Nephron progenitor cell (in vitro differentiated cells): Measurements from ENCODE around the gene BMPER.

Experiments used
- DNase-seq: peaks from one replicate; pipeline ENCODE4 v3.0.0; 2021
- H3K27ac Mint-ChIP-seq: 2 replicates; pipeline ENCODE4 v1.8.0; 2021; ENCODE audit warnings: mild to moderate bottlenecking, moderate library complexity, mixed read lengths
- H3K27me3 Mint-ChIP-seq: 2 replicates; pipeline ENCODE4 v1.8.0; 2021; ENCODE audit warnings: mild to moderate bottlenecking, low read depth, mixed read lengths; ENCODE audit not compliant: poor library complexity
- H3K36me3 Mint-ChIP-seq: 2 replicates; pipeline ENCODE4 v1.8.0; 2021; ENCODE audit warnings: low read depth, mixed read lengths
- H3K4me1 Mint-ChIP-seq: 2 replicates; pipeline ENCODE4 v1.8.0; 2021; ENCODE audit warnings: mixed read lengths
- H3K4me3 Mint-ChIP-seq: 2 replicates; pipeline ENCODE4 v1.8.0; 2021; ENCODE audit warnings: mild to moderate bottlenecking, moderate library complexity, mixed read lengths
- H3K9me3 Mint-ChIP-seq: 2 replicates; pipeline ENCODE4 v1.8.0; 2021; ENCODE audit warnings: mild to moderate bottlenecking, moderate library complexity, mixed read lengths
- TF ChIP-seq, protein P1 (sequence below): fragments of 200-600 bp; sonication (generic); IDR thresholded peaks from 2 replicates; pipeline ENCODE4 v1.5.0; 2021; ENCODE audit warnings: antibody characterized with exemption

BMPER gene

DNA sequence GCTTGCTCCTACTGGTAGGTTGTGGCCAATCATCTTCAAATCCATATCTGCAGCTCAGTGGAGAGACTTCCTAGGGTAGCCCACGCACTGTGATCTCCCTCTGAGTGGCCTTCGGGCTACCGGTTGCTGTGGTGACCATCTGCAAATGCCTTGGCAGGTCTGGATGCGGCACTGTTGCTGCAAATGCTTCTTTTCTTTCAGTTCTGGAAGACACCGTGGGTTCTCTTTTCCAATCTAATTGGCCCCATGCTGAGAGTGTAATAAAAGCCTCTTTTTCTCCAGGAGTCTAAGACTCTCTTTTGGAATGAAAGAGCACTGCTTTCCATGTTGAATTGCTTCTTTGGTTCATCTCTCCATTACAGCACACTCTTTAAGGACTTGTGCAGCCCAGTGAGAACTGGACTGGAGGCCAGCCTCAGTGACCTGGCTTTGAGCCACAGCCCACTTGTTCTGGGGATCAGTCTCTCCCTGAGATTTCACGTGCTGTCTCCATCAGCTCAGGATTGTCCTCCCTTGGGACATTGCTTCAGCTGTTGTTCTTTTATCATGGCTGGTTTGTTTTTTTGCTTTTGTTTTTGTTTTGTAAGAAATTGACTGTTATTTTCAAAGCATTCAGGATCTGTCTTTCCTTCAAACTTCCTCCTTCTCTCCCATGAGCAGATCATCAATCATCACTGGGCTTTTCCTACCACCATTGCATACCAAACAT, 286.6 kb downstream of the BMPER start:
- DNase-seq = no peak
- Mint-ChIP-seq H3K4me1 (peaks cover 38% of the 10 kb centered on the region), H3K27me3 (no peaks in the 10 kb centered on the region), H3K4me3 (no peak overlapping the region), H3K27ac (no peak overlapping the region), H3K9me3 (no peaks in the 10 kb centered on the region), H3K36me3 (no peaks in the 10 kb centered on the region)
- TF ChIP-seq, protein P1, sequence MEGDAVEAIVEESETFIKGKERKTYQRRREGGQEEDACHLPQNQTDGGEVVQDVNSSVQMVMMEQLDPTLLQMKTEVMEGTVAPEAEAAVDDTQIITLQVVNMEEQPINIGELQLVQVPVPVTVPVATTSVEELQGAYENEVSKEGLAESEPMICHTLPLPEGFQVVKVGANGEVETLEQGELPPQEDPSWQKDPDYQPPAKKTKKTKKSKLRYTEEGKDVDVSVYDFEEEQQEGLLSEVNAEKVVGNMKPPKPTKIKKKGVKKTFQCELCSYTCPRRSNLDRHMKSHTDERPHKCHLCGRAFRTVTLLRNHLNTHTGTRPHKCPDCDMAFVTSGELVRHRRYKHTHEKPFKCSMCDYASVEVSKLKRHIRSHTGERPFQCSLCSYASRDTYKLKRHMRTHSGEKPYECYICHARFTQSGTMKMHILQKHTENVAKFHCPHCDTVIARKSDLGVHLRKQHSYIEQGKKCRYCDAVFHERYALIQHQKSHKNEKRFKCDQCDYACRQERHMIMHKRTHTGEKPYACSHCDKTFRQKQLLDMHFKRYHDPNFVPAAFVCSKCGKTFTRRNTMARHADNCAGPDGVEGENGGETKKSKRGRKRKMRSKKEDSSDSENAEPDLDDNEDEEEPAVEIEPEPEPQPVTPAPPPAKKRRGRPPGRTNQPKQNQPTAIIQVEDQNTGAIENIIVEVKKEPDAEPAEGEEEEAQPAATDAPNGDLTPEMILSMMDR = no peak

DNA sequence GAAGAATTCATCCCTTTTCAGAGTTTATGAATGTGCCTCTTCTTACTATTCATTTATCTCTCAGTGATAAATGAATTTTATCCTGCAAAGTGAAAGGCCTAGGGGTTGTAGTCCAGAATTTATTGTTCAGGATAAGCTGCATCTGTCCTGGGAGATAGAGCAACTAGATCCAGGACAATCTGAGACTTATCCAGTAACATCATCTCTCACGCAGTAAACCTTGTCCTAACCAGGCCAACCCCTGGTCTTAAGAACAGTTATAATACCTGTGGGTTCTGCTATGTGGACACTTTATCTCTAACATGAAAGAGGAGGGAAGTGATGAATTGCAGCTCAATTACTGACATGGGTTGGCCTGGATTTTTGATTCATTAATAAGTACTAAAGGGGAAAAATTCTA, 287.6 kb downstream of the BMPER start:
- no peaks in the 10 kb centered on the region for H3K36me3 Mint-ChIP-seq
- H3K27ac Mint-ChIP-seq = no peak overlapping the region
- peaks cover 38% of the 10 kb centered on the region for H3K4me1 Mint-ChIP-seq
- TF ChIP-seq, protein P1 = no peak
- no peaks in the 10 kb centered on the region for H3K27me3 Mint-ChIP-seq
- DNase-seq = no peak
- no peaks in the 10 kb centered on the region for H3K9me3 Mint-ChIP-seq
- no peak overlapping the region for H3K4me3 Mint-ChIP-seq

DNA sequence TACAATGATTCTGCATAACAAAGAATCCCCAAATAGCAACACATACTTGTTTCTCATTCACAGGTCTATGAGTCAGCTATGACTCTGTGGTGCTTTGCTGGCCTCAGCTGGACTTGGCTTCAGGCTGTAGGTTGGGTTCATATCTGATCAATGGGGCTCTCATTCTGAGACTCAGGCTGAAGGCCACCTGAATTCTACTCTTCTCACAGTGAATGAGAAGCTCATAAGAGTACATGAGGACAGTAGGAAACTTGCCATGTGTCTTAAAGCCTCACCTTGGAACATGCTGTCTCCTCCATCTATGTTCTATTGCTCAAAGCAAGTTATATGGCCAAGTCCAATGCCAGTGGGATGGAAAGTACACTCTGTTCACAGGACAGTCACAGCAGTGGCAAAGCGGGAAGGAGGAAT, 292.9 kb downstream of the BMPER start:
- Mint-ChIP-seq H3K4me3 (no peak overlapping the region), H3K36me3 (no peaks in the 10 kb centered on the region)

More for the DNA sequence above, 292.9 kb downstream of the BMPER start:
- Mint-ChIP-seq H3K4me1 (peaks cover 12% of the 10 kb centered on the region), H3K27ac (no peak overlapping the region), H3K9me3 (peaks cover 8% of the 10 kb centered on the region), H3K27me3 (no peaks in the 10 kb centered on the region)
- DNase-seq = no peak
- TF ChIP-seq, protein P1 = no peak
